Erythroblast (primary cell): Measurements from ENCODE around the gene FBXL13.

Experiments used
- GATA1 ChIP-seq: IDR thresholded peaks from 2 replicates; pipeline ENCODE4 v1.6.1; 2011; ENCODE audit warnings: low read depth, mild to moderate bottlenecking, control low read depth, low read length, moderate library complexity
- POLR2A ChIP-seq: IDR thresholded peaks from 2 replicates; pipeline ENCODE4 v1.6.1; 2011; ENCODE audit warnings: mild to moderate bottlenecking, low read length

DNA sequence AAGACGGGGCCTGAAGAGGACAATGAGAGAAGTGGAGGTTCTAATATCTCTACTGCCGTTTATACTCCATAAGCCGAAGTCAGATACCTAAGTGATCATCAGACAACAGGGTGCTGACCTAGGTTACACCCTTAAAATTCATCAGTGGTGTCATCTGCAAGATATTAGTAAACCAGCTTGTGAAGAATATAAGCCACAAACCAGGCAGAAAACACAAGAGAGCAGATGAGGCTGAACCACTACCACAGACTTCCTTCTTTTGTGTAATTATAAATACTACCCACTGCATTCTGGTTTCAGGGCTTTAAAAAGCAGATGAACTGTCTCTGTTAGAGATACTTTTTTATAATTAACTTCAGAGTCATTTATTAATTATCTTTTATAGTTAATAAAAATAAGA is 230.7 kb downstream of the FBXL13 start:
- TF ChIP-seq POLR2A (no peak), GATA1 (no peak)
